NCI-H69 (cell line): ENCODE measurements around the gene BRD1.

Experiments
- DNase-seq: peaks from one replicate; lab custom pipeline; 2025; lab: John Stamatoyannopoulos, UW

BRD1 gene

DNA sequence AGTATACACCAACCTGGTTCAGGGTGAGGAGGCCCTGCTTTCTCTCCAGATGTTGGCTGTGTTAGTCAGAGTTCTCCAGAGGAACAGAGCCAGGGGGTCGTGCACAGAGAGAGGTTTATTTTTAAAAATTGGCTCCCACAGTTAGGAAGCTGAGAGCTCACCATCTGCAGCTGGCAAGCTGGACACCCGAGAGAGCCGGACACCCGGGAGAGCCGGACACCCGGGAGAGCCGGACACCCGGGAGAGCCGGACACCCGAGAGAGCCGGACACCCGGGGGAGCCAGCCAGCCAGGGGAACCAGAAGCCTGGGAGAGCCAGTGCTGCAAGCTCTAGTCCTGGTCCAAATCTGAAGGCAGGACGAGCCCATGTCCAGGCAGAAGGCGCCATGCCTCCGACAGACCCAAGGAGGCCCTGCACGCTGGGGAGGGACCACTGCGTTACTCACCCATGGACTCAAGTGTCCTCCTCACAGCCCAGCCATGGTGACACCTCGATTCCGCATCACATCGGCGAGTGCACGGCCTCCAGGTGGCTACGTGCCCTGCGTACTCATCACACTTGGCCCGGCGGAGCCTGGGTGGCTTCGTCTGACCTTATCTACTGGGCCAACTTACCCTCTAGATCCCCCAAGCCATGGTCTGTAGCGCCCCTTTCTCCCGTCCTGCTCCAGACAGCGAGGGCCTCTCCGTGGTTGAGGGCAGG, 99.0 kb downstream of the BRD1 start:
- DNase-seq, result no peak

DNA sequence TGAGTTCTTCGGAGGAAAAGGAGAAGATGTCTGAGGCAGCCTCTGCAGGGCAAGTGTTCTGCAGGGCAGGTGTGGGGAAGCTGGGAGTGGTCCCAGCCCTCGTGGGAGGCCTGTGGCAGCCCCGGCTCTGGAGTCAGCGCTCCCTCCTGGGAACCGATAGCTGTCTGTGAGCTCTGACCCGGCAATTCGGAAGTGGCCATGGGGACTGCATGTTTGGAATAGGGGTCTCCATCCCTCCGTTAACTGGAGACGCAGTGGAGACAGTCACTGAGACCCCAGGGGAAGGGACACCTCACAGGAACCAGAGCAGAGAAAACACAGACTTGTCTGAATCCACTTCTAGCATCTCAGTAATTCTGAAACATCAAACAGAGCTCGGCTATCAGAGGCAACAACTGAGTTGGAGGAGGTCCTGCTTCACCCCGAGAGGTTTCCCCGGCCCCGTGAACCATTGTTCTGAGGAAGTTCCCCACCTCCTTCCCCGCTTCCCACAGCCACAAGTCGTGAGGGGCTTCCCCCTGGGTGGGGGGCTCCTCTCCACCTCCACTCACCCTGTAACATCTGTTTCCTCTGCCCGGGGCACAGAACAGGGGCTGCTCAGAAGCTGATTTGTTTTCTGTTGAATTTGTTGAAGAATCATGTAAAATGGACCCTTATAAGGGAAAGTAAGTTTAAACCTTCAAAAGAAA, 99.6 kb downstream of the BRD1 start:
- no peak for DNase-seq

DNA sequence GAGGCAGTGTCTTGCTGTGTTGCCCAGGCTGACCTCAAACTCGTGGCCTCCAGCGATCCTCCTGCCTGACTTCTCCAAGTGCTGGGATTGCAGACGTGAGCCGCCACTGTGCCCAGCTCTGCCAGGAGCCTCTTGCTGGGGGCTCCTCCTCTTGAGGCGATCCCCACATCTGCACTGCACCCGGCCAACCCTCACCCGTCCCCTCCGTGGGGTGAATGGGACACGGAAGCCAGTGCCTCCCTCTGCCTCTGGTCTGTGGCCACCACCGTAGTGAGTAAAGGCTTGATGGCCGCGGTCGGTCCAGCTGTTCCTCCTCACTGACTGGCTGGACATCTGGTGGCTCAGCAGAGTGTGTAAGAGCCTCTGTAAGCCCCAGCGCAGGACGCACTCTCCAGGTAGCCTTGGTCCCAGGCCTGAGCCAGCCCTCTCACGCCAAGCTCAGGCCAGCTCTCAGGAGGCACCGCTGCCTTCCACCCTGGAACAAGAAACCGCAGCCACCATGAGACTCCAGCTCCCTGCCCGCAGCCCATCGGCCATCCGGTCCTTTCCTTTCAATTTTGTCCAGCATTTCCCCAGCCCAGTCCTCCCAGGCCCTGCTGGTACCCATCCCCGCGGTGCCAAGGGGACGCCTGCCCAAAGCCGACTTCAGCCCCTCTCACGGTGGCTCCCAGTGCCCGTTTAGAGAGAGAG, 100.3 kb downstream of the BRD1 start:
- no peak for DNase-seq

DNA sequence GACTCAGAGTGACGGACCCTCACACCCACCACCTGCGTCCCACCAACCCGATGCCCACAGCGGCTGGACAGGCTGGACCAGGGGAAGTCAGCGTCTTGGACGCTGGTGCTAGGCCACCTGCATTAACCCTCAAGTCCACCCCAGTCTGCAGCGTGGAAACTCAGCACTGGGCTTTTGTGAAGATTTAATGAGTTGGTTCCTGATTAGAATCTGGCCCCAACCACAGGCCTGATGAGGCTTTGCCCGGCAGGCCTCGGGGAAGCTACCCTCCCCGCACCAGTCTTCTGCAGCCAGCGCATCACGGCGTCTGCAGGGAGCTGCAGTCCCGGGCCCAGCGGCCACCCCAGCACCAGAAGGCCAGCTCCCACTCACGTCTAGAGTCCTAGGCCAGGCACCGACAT, 101.0 kb downstream of the BRD1 start:
- DNase-seq, result no peak

DNA sequence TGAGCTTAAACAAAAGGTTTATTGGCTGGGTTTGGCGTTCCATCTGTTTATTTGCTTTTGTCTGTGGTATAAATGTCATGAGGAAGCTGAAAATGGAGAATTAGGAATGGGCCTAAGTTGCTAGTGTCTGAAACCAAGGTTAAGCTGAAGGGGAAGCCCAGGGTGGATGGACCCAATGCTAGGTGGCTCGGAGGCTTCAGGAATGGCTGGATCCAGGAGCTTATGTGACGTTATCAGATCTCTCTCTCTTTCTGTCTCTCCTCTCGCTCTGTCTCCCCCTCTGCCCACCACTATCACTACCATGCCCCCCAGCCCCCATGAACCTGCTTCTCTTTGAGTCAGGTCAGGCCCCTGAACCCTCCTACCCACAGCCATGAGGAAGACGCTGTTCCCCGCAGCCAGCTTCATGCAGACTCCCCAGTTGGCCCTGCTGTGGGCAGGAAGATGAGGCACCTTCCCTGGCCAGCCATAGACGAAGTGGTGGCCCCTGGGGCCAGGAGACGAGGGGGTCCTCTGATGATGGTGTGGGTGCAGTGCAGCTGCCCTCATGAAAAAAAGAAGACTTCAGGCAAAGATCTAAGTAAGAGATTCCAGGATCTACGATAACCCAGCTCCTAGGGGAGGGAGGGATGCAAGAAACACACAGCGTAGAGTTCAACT, 101.5 kb downstream of the BRD1 start:
- no peak for DNase-seq

DNA sequence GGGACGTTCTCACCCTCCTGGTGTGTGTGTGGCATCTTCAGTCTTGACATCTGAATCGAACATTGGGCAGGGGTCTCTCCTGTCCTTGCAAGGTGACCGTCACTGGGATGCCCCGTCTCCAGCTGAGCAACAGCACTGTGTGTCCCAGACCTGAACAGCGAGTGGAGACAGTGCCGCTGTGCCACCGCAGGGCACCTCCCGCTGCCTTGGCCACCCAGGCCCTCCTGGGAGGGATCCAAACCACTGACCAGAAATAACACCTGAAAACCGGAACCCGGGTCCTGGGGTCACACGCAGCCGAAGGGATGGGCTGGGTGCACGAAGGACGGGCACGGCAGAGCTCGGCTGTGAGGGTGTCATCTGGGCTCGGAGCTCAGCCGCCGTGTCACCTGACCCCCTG, 102.2 kb downstream of the BRD1 start:
- no peak for DNase-seq

DNA sequence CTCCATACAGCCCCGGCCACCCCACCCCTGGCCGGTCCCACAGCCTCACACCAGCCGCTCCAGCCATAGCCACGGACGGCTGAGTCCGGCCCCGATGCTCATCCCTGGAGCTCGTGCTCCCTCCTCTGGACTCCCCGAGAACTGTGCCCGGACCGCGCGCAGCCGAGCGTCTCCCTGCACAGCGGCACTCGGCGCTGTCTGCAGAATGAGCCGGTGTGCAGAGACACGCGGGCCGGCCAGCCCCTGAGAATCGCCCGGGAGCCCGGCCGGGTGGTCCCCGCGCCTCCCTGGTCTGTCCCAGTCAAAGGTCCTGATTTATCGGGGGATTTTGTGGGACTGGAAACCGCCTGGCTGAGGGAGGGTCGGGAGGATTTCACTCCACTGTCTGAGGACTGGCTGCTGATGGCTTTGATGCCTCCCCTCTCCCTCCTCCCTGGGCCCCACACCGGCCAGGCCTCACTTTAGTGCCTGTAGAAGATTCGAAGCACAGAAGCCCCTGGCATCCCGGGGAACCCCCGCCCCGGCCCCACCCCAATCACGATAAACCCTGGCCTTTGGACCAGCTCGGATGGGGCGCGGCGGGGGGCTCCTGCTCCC, 102.7 kb downstream of the BRD1 start:
- DNase-seq, result peak; percentile 84

DNA sequence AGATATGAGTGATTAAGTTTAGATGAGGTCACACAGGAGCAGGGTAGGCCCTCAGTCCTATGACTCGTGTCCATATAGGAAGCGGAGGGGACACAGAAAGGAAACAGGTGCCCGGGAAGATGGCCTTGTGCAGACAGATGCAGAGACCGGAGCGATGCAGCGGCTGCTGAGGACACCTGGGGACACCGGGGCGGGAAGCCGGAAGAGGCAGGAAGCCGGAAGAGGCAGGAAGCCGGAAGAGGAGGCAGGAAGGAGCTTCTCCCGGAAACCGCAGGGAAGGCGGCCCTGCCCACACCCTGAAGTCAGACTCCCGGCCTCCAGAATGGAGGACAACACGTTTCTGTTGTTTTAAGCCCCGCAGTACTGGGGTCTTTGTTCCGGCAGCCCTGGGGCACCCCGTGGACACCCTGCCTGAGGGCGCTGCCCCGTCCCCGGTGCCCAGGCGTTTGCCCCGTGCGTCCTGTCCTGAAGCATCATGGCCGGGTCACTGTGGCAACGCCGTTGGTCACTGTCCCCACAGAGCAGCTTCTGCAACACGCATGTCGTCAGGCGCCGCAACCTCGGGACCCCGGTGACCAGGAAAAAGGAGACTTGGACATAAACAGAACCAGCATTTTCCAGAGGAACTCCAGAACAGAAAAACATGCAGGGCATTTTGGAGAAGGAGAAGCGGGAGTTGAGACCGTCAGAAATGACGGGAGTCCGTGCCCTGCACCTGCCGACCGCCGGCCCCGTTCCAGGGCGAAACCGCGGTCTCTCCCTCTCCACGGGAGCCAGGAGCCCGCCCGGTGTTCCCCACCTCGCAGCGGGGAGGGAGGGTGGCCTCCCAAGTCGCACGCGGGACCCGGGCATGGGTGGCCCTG, 103.4 kb downstream of the BRD1 start:
- peak; percentile 91 for DNase-seq

DNA sequence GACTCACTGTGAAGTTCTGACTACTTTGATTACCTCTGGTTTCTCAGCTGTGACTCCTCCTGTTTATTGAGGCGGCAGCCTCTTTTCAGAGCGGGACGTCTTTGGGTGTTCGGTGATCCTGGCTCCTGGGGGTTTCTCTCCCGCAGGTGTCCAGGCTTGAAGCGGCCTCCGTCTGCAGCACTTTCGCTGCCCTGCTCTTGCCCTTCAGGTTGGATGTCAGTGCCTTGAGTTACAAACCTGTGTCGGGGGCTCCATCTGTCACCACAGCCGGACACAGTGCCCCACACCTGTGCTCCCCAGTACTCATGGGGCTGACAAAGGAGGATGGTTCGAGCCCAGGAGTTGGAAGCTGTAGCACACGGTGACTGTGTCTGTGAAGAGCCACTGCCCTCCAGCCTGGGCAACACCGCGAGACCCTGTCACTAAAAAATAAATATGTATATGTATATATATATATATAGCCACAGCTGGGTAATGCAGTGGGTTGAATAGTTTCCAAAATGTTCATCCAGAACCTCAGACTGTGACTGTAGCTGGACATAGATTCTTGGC, 104.1 kb downstream of the BRD1 start:
- no peak for DNase-seq
